Activated T-cell treated with anti-CD3 and anti-CD28 coated beads for 24 hours (primary cell): ENCODE data around the gene MMP8.

ENCODE experiments used
- DNase-seq: peaks from one replicate; pipeline ENCODE4 v3.0.0-alpha.2; 2020; ENCODE audit warnings: low read depth

The MMP8 gene

DNA sequence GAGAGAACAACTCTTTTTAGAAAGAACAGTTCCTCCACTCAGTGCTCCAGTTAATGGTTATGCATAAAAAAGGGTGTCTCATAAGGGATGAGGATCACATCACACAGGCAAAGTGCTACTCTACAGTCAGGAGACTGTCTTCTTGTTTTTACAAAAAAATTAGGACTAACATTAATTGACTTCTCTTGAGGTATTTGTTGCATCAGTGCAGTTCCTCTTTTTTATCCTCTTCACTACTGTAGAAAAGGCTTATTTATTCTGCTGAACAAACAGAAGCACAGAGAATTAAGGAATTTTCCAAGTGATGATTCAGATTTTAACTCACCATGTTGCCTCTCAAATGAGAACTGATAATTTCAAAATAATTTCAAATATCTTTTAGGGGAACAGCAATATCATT is 1.9 kb downstream of the MMP8 start:
- DNase-seq = no peak

DNA sequence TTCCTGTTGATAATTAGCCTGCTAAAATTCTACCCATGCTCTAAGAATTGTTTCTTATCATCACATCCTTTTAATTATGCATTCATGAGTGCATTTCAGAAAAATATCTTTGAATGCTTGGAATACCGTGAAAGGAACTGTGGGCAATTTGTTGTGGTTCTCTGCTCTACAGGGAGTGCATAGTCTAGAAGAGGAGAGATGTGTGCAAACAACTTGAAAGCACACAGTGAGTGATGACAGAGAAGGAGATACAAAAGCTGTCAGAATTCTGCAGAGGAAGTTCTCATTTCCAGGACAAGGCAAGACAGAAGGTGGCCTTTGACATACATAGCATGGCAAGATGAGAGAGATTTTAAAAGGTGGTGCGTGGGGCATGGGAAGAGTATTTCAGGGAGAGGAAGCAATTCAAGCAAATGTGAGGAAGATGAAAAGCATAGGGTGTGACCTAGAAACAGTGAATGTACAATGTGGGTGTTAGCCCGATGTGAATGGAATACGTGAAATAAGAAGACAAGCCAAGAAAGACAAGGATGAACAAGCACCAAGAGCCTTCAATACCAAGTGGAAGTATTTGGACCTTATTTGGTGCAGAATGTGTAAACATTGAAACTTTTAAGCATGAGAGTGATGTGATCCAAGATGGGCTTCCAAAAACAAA is 5.0 kb downstream of the MMP8 start:
- DNase-seq = no peak

DNA sequence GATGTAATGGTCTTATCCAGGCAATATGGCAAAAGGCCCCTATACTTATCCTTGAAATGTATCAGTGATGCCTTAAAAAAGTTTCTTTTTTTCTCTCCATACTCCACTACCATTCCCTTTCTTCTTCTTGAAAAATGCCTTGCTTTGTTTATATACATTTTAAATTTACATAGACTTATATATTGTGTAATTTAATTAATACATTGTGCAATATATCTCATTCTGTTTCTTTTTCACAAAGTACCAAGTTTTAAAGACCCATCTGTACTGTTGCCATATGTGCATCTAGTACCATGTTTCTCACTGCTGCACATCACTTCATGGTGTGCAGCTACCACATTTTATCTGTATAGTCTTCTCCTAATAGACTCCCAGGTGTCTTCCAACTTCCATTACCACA is 7.5 kb downstream of the MMP8 start:
- no peak for DNase-seq

DNA sequence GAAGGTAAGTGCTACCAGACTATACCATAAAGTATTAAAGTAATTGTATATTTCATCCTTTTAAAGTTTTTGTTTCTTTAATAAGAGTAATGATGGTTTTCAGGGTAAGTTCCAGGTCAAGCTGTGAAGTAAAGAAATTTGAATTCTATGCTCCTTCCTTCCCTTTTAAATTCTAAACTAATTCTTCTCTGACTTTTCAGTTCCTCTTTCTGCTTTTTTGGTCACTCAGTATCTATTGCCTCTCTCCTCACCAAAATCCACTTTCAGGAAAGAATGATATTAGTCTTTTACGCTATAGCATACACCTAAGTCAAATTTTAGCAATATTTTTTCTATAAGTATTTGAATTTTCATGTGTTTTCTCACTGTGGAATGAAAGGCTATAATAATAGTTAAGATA is 8.2 kb downstream of the MMP8 start:
- no peak for DNase-seq

DNA sequence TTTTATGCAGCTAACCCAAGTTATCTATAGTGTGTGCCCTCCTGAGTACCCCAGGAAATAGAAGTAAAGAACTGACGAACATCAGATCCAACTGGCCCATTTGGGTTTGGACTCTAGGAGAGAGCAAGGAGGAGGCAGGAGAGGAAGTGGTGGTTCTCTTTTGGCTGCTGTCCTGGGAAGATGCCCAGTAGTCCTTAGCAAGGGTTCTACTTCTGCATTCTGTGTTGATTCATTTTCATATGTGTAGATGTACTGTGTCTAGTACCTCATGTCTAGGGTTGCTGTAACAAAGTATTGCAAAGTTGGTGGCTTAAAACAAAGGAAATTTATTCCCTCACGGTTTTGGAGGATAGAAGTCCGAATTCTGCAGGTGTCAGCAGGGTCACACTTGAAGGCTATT is 12.6 kb downstream of the MMP8 start:
- DNase-seq = no peak

DNA sequence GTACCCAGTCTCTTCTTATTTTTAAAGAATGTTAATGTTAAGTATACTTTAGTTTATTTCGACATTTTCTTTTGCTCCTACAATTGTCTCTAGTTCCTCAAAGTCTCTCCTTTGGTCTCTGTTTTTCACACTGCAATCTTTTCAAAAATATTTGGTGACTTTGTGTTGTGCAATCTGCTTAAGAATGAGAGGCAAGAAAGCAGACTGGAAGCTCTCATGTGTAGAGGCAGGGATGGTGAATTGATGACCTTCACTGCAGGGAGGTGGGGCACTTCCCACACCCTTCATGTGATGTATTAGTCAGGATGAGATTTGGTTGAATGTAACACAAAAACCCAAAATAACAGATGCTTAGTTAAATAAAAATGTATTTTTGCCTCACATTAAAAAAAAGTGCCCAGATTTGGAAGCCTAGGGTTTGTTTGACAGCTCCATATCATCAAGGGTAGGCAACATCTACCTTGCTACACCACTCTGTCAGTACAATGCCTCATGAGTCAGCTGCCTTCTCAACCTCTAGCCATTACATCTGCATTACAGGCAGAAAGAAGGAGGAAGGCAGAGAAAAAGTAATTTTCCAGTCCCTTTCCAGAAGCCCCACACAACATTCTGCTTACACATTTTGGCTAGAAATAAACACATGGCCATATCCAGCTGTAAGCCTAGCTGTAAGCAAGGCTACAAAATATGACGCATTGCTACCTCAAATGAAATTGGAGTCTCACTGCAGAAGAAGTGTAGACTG is 15.4 kb downstream of the MMP8 start:
- no peak for DNase-seq

DNA sequence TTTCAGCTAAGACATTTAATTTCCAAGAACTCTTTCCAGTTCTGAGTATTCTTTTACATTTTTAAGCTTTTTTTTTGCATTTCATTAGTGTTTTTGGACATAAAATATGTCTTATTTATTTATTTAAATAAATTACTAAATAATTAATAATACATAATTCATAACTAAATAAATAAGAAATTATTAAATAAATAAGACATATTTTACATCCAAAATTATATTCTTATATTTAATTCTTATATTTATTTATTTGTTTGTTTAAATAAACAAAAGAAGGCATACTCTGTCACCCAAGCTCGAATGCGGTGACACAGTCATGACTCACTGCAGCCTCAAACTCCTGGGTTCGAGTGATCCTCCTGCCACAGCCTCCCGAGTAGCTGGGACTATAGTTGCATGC is 16.1 kb downstream of the MMP8 start:
- DNase-seq = no peak

DNA sequence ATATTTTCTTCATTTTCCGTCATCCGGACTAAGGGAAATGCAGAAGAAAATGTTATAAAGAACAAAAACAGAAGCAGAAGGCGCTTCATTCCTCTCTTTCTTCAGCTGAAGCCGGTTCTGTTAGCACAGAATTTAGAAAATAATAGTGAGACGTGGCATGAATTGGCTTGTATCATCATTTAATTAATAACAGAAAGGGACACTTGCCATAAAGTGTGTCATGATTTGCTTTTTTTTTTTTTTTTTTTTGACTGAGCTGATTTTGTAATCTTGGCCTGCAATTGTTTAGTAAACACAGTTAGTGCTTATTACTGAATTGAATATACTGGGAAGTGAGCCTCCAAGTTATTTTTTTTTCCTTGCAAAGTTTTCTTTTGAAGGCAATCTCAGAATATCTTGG is 19.1 kb downstream of the MMP8 start, which contains the start of gene MMP27:
Gene MMP27, minus strand, starts transcription at position 144 of the 400 bp plus-strand sequence. Its CDS starts 55 bp downstream, at position 89.
- no peak for DNase-seq

DNA sequence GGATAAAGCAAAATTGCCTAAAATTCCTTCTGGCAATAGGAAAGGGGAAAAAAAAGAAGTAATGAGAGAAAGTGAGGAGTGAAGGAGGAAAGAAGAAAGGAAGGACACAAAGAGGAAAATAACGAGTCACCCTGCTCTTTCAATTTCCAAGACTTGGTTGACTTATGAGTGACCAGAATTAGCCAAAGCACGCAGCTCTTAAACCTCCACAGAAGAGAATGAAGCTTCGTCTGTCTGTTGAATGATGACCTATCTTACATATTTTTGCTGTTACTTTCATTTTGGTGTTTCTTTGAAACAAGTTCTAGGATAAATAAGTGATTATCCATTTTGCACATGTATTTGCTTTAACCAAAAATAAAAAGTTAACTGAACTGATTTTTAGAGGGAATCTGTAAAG is 19.9 kb downstream of the MMP8 start:
- DNase-seq = no peak

DNA sequence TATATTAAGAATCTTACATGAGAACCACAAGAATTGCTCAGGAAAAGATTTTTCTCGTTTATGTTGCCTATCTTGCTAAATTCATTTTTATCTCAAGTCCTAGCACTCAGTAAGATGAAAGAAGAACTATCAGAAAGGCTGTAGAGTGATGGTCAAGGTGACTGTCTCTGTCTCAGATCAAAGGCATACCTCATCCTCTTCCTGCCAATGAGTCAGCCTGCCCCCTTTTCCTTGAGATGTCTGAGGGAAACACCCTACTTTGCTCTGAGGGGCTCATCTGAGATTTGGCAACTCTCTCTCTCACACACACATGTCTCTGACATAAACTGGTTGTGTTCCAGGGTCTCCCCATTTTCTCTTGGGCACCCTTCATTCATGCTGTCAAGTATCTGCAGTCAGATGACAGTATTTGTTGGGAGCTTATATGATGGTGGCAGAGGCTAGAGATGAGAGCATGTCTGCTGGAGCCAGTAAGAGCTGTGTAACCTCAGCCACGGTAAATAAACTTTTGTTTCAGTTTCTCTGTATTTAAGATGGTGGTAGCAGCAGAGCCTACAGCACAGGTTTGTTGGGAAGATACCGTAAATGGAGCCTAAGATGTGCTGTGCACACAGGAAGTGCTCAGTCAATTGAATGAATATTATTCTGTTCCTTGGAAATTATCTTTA is 20.8 kb downstream of the MMP8 start:
- no peak for DNase-seq

DNA sequence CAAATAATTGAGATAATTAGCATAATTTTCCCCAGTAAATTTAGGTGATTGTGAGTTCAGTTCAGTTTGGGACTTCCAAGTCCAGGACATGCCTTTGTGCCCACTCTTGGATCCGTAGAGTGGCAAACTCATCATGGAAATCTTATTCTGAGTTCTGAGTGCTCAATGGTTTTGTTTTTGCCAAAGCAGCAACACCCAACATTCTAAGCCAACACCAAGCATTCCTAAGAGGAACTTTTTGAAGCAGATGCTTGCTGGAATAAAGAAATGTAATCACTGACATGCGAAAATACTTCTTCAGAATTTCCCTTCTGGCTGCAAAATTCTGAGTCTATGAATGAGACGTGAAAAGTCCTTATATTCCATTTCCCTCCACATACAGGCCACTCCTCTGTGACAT is 29.6 kb downstream of the MMP8 start:
- no peak for DNase-seq

DNA sequence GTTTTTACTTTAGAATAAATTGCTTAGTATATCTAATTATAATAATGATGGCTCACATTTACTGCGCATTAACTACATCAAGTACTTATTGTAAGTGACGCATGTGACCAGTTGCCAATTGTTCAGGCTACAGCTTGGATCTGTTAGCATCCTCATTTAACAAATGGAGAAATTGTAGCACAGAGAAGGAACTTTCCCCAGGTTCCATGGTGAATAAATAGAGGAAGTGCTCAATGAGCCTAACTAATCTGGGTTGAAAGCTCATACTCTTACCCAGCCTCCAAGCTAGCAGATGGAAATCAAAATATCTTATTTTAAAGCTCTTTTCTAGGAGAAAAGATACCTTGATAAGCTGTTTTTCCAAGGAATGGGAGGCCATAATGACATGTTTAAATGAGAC is 39.0 kb downstream of the MMP8 start:
- DNase-seq = no peak

DNA sequence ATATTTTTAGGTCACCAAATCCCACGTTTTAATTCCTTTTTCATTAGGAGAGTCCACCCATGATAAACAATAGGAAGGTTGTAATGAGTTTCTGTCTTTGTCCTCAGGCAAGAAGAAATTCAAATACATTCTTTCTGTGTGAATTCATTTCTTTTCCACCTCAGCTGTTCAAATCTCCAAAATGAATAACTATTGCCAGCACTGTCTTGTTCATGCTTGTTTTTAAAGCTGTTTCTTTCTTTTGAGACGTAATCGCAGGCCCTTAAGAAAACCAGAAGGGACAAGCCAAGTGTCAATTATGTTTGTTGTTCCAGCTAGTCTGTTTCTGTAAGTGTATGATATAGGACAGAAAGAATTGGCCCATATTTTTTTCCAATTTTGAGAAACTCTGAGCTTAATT is 39.4 kb downstream of the MMP8 start:
- no peak for DNase-seq

DNA sequence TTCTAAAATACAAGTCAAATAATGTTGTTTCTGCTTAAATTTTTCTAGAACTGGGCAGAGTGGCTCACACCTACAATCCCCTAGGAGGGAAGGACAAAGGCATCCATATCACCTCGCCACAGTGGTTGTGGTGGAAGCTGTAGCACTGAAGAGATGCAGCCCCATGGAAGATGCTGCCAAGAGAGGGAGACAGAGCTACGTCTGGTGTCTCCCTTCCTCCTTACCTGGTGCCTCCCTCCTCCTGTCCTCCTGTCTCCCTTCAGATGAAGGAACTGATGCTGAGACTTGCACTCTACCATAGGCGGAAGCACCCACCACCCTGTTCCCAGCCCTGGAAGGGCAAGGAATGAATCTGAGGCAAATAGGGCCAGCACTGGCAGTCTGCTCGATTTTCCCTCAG is 41.5 kb downstream of the MMP8 start:
- DNase-seq = no peak

DNA sequence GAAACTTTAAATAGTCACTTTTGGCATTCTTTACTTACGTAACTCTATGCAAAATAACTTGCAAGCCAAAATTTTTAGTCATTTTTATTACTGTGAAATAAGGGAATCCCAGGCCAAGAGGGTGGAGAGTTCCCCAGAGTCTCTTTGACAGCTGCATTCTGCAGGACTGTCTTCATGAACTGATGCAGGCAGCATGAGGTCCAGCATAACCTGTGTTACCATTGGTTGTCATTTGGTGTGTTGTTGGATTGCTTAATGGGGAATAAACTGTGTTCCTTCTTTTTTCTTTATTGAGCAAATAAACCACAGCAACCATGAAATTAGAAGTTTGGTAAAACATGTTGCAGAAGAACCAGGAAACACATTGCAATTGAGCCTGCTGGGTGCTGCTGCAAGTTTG is 43.8 kb downstream of the MMP8 start:
- DNase-seq = no peak

DNA sequence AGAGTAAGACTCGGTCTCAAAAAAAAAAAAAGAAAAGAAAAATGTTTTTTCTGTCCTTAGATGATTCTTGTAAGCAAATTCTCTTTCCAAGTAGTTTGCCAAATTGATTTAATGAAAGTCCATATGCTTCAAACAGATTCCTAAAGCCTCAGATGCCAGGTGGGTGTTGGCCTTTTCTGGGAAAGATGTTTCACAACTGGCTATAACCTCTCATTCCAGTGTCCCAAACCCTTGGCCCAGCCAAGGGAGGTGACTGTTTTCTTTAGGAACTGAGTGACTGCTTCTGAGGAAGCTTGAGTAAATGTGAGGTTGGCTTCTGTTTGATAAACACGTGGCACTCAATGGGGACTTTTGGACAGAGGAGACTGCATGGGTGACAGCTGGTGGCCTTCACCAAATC is 46.7 kb downstream of the MMP8 start:
- DNase-seq = no peak

DNA sequence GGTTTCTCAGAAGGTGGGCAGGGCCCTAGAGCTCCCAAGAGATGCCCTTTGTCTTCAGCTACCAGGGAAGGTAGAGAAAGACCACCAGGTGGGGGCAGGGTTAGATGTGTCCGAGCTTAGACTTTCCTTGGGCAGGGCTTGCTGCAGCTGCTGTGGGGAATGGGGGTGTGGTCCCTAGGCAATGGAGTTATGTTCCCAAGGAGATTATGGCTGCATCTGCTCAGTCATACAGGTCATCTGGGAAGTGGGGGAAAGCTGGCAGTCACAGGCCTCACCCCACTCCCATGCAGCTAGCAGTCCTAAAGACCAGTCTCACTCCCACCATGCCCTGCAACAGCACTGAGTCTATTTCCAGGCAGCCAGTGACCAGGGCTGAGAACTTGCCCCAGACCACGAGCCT is 48.7 kb downstream of the MMP8 start:
- DNase-seq = no peak

DNA sequence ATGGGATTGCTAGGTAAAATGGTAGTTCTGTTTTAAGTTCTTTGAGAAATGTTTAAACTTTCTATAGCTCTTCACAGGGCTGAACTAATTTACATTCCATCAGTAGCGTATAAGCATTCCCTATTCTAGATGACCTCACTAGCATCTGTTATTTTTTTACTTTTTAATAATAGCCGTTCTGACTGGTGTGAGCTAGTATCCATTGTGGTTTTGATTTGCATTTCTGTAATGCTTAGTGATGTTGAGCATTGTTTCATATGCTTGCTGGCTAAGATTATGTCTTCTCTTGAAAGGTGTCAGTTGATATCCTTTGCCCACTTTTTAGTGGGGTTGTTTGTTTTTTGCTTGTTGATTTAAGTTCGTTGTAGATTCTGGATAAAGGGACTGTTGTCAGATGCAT is 55.1 kb downstream of the MMP8 start:
- no peak for DNase-seq

DNA sequence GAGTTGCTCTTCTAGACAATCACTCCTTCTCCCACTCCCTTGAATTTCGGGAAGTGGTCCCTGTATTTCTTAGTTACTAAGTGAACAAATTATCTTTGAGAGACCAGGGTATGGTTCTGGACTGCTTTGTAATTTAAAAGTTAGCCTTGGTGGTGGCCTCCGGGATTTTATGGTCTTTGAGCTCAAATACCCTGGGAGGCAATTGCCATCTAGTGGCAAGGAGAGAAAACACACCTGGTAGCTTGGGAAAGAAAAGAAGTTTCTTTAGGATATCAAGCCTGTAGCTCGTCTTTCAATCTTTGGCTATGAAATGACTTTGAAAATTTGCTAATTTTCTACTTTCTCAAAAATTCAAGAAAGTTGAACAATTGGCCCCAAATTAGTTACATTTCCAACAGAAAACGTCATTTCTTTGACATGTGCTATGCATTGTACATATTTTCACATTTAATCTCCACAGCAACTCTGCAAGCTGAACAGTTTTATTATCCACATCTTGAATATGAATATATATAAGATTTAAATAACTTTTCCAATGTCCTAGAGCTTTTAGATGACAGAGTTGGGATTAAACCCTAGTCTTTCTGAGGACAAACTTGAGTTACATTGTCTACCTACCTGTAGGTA is 58.3 kb downstream of the MMP8 start:
- DNase-seq = peak; percentile 12

DNA sequence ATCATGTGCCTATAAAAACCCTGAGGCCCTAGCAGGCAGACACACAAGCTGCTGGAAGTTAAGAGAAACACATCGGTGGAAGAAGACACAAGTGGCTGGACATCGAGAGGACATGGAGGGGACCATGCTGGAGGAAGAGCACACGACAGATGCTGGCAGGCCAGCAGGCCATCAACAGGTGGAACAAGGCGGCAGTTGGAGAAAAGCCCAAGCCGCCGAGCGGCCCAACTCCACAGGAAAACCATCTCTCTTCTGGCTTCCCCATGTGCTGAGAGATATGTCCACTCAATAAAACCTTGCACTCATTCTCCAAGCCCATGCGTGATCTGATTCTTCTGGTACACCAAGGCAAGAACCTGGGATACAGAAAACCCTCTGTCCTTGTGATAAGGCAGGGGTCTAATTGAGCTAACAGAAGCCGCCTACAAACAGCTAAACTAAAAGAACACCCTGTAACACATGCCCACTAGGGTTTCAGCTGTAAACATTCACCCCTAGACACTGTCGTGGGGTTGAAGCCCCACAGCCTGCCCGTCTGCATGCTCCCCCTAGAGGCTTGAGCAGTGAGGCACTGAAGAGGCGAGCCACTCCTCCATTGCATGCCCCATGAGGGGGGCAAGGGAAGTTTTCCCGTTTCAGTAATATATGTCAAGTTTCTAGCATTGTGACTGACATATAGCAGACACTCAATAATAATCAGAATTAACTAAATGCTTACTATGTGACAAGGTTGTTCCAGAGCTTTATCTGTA is 60.6 kb downstream of the MMP8 start:
- DNase-seq = no peak

DNA sequence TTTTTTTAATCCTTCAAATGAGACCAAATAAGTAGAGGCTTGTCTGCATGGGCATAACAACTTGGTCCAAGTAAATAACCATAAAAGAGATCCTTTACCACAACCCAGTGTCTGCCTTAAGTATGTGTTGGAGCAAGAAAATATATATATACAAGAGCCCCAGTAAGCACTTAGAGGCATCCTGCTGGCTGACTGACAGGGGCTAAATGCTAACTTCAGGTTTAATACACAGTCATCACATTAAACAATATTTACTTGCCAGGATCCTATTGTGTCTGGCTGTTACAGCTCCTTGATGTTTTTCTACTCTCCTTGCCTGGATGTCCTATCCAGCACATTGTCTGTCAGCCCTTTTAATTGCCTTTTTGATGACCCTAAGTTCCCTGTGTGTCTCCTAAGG is 62.1 kb downstream of the MMP8 start:
- DNase-seq = no peak
